ENCODE measurements around the gene SBF2. TPM values are rescaled to one million over a fixed set of nuclear protein-coding genes. Genes with fewer than 3 reads are reported as not detected.
A peak's percentile ranks its signal among the peaks of the same experiment; 100 is the strongest.

Gene SBF2
- total and polyA plus RNA-seq, 2 of the 13 experiments (the other 11 are each of a cell fraction or from before 2014, with no cell fraction given): 24.0 to 45.8 TPM

DNA sequence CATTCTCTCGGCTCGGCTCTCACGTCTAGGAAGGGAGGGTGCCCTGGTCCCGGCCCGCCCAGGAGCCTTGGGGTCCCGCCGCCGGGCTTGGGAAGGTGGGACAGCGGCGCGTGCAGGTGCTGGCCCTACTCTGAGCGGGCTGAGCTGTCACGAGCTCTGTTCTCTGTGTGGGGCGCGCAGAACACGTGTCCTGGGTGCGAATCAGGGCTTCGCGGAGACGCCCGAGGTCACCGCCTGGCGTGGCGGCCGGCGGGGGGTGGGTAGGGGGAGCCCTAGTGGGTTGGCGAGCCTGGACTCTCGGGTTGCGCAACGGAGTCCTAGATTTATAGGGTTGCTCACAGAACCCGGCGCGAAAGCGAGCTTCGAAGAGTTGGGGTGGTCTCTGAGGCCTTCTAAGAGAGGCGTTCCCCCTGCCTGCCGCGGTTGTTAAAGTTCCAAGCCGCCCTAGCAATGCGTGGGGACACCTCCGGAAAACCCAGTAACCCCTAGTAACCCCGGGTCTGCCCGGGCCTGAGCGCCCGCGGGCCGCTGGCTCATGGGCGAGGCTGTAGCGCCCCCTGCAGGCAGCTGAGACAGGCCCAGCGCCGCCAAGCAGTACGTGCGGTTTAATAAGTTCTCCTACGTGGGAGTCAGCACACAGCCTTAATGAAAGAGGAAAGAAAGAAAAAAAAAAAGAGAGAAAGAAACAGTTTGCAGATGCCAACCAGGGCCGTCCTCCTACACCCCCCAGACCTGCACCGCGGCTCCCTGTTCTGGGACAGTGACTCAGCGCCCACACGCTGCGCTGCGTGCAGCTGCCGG, 13.6 kb upstream of the SBF2 start (continued):
- TF ChIP-seq BCLAF1 (IDR thresholded peaks at IDR 0.05) (no peak), CC2D1A (CRISPR knock-in tag; IDR thresholded peaks at IDR 0.05) (no peak), MAFG (CRISPR knock-in tag; IDR thresholded peaks at IDR 0.05) (peak; percentile 85; the same call in 1 of the 2 replicates), SAFB2 (CRISPR knock-in tag; IDR thresholded peaks at IDR 0.05; ENCODE audit: borderline replicate concordance, low read depth) (no peak; the same call in 1 of the 2 replicates), ZNF720 (CRISPR knock-in tag; IDR thresholded peaks at IDR 0.05) (no peak), CCAR2 (optimal IDR thresholded peaks at IDR 0.05; ENCODE audit: low read depth, low read length) (no peak), MEIS1 (CRISPR knock-in tag; IDR thresholded peaks at IDR 0.05; ENCODE audit: borderline replicate concordance) (no peak), GATAD1 (CRISPR knock-in tag; IDR thresholded peaks at IDR 0.05) (0 out of 2 replicates have a peak, but pooled peaks have one; percentile 46), THAP11 (CRISPR knock-in tag; IDR thresholded peaks at IDR 0.05) (no peak; the same call in 1 of the 2 replicates), SUZ12 (IDR thresholded peaks at IDR 0.05; ENCODE audit: low read depth, low read length) (no peak)
- TF ChIP-seq, protein P1, sequence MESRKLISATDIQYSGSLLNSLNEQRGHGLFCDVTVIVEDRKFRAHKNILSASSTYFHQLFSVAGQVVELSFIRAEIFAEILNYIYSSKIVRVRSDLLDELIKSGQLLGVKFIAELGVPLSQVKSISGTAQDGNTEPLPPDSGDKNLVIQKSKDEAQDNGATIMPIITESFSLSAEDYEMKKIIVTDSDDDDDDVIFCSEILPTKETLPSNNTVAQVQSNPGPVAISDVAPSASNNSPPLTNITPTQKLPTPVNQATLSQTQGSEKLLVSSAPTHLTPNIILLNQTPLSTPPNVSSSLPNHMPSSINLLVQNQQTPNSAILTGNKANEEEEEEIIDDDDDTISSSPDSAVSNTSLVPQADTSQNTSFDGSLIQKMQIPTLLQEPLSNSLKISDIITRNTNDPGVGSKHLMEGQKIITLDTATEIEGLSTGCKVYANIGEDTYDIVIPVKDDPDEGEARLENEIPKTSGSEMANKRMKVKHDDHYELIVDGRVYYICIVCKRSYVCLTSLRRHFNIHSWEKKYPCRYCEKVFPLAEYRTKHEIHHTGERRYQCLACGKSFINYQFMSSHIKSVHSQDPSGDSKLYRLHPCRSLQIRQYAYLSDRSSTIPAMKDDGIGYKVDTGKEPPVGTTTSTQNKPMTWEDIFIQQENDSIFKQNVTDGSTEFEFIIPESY (CRISPR knock-in tag; IDR thresholded peaks at IDR 0.05): peak; percentile 97
- TF ChIP-seq, protein P2, sequence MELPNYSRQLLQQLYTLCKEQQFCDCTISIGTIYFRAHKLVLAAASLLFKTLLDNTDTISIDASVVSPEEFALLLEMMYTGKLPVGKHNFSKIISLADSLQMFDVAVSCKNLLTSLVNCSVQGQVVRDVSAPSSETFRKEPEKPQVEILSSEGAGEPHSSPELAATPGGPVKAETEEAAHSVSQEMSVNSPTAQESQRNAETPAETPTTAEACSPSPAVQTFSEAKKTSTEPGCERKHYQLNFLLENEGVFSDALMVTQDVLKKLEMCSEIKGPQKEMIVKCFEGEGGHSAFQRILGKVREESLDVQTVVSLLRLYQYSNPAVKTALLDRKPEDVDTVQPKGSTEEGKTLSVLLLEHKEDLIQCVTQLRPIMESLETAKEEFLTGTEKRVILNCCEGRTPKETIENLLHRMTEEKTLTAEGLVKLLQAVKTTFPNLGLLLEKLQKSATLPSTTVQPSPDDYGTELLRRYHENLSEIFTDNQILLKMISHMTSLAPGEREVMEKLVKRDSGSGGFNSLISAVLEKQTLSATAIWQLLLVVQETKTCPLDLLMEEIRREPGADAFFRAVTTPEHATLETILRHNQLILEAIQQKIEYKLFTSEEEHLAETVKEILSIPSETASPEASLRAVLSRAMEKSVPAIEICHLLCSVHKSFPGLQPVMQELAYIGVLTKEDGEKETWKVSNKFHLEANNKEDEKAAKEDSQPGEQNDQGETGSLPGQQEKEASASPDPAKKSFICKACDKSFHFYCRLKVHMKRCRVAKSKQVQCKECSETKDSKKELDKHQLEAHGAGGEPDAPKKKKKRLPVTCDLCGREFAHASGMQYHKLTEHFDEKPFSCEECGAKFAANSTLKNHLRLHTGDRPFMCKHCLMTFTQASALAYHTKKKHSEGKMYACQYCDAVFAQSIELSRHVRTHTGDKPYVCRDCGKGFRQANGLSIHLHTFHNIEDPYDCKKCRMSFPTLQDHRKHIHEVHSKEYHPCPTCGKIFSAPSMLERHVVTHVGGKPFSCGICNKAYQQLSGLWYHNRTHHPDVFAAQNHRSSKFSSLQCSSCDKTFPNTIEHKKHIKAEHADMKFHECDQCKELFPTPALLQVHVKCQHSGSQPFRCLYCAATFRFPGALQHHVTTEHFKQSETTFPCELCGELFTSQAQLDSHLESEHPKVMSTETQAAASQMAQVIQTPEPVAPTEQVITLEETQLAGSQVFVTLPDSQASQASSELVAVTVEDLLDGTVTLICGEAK (IDR thresholded peaks at IDR 0.05): no peak
- TF ChIP-seq, protein P2 (CRISPR knock-in tag; IDR thresholded peaks at IDR 0.05): no peak
- TF ChIP-seq, protein P3, sequence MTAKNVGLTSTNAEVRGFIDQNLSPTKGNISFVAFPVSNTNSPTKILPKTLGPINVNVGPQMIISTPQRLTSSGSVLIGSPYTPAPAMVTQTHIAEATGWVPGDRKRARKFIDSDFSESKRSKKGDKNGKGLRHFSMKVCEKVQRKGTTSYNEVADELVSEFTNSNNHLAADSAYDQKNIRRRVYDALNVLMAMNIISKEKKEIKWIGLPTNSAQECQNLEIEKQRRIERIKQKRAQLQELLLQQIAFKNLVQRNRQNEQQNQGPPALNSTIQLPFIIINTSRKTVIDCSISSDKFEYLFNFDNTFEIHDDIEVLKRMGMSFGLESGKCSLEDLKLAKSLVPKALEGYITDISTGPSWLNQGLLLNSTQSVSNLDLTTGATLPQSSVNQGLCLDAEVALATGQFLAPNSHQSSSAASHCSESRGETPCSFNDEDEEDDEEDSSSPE (CRISPR knock-in tag; IDR thresholded peaks at IDR 0.05): peak; percentile 44; the same call in 1 of the 2 replicates
